PFSK-1 (cell line): ENCODE results near the gene BEST1.

Experiments
- POLR2AphosphoS5 ChIP-seq: IDR thresholded peaks from 2 replicates; pipeline ENCODE4 v1.6.1; 2012; ENCODE audit warnings: low read depth, mild to moderate bottlenecking, control low read depth, low read length, moderate library complexity
- TAF1 ChIP-seq: IDR thresholded peaks from 2 replicates; pipeline ENCODE4 v1.6.1; 2012; ENCODE audit warnings: low read length, control low read depth, borderline replicate concordance; ENCODE audit not compliant: insufficient read depth

GRCh38 chr11:61950035-61950547 lies at the start of gene BEST1:
- TF ChIP-seq TAF1 = no peak
- TF ChIP-seq POLR2AphosphoS5 = no peak
